H1 (cell line): ENCODE measurements around the gene NOTCH2.
"Not testable (repeated sequence)": the region's sequence is repeated elsewhere in the genome, so short reads cannot be mapped to it uniquely, and the experiment has no call there.

ENCODE experiments used
- BRCA1 ChIP-seq: IDR thresholded peaks from 2 replicates; pipeline ENCODE4 v1.6.1; 2012; ENCODE audit warnings: low read depth, low read length, improper control_type of control experiment
- CTCF ChIP-seq, 3 experiments: IDR thresholded peaks; 1 replicate in 2 of 3; 2 replicates in 1 of 3; pipeline versions ENCODE4 v1.5.1 to v1.6.1; 2011; ENCODE audit warnings: low read length in 3 of 3, mild to moderate bottlenecking in 3 of 3, inconsistent platforms in 2 of 3, low read depth in 1 of 3, moderate library complexity in 1 of 3; ENCODE audit not compliant: insufficient read depth in 1 of 3; ENCODE audit errors: control extremely low read depth in 1 of 3
- EGR1 ChIP-seq: IDR thresholded peaks from 2 replicates; pipeline ENCODE4 v1.6.1; 2011; ENCODE audit warnings: low read depth, low read length, borderline replicate concordance
- EZH2 ChIP-seq: fragments of 200-600 bp; sonication (generic); IDR thresholded peaks from 2 replicates; pipeline ENCODE4 v1.7.1; 2012; ENCODE audit warnings: low read depth, mild to moderate bottlenecking, moderate library complexity, low read length, inconsistent platforms; ENCODE audit not compliant: severe bottlenecking
- KDM1A ChIP-seq: fragments of 200-600, 300-600 bp; sonication (generic); IDR thresholded peaks from 2 replicates; pipeline ENCODE4 v1.7.1; 2016; ENCODE audit warnings: mild to moderate bottlenecking, low read length, borderline replicate concordance
- PHF8 ChIP-seq: fragments of 200-600 bp; sonication (generic); conservative IDR thresholded peaks from 2 replicates; pipeline ENCODE4 v1.7.1; 2012; ENCODE audit warnings: low read depth, mild to moderate bottlenecking, inconsistent platforms, low read length, moderate library complexity
- POLR2A ChIP-seq, 2 experiments: IDR thresholded peaks; 1 replicate in 1 of 2; 2 replicates in 1 of 2; pipeline ENCODE4 v1.6.1; 2011; ENCODE audit warnings: low read depth in 2 of 2, low read length in 2 of 2, mild to moderate bottlenecking in 2 of 2; ENCODE audit errors: control extremely low read depth in 1 of 2
- RAD21 ChIP-seq, 2 experiments: IDR thresholded peaks in 1 of 2; conservative IDR thresholded peaks in 1 of 2; 2 replicates each; pipeline ENCODE4 v1.6.1; 2011; ENCODE audit warnings: low read depth in 2 of 2, low read length in 2 of 2, improper control_type of control experiment in 1 of 2, inconsistent platforms in 1 of 2, mild to moderate bottlenecking in 1 of 2, moderate library complexity in 1 of 2
- SIN3A ChIP-seq, 2 experiments: IDR thresholded peaks in 1 of 2; conservative IDR thresholded peaks in 1 of 2; 2 replicates each; pipeline ENCODE4 v1.6.1; 2011 to 2012; ENCODE audit warnings: low read length in 2 of 2, improper control_type of control experiment in 1 of 2, low read depth in 1 of 2, mild to moderate bottlenecking in 1 of 2
- SRF ChIP-seq: IDR thresholded peaks from 2 replicates; pipeline ENCODE4 v1.6.1; 2011; ENCODE audit warnings: mild to moderate bottlenecking, low read depth, low read length, moderate library complexity
- TBP ChIP-seq: IDR thresholded peaks from 2 replicates; pipeline ENCODE4 v1.6.1; 2011; ENCODE audit warnings: low read depth, low read length, improper control_type of control experiment

- not testable (repeated sequence) for TF ChIP-seq SRF; EZH2; CTCF (IDR thresholded peaks at IDR 0.05; ENCODE audit: control extremely low read depth in 1 of 3, insufficient read depth in 1 of 3, low read depth in 1 of 3, low read length in 3 of 3); KDM1A; POLR2A (IDR thresholded peaks at IDR 0.05; ENCODE audit: control extremely low read depth in 1 of 2, low read depth in 2 of 2, low read length in 2 of 2); SIN3A (conservative IDR thresholded peaks at IDR 0.05 in 1 of 2, IDR thresholded peaks at IDR 0.05 in 1 of 2; ENCODE audit: low read depth in 1 of 2, low read length in 2 of 2); RAD21 (IDR thresholded peaks at IDR 0.05 in 1 of 2, conservative IDR thresholded peaks at IDR 0.05 in 1 of 2; ENCODE audit: low read depth in 2 of 2, low read length in 2 of 2); TBP; PHF8; EGR1; BRCA1
These were observed 68.4 kb downstream of the NOTCH2 start for GRCh38 chr1:120001035-120001434.
